Esophagus squamous epithelium (tissue), 4 donors: Measurements from ENCODE around the gene FN3KRP.

Source experiments
- POLR2A ChIP-seq, 4 donors: fragments of 450-650 bp; IDR thresholded peaks; one replicate each; pipeline ENCODE4 v1.6.1; 2017; ENCODE audit warnings: antibody characterized with exemption in 4 of 4, mild to moderate bottlenecking in 4 of 4, moderate library complexity in 3 of 4
- TF ChIP-seq, protein P1 (sequence below), 6 experiments: fragments of 450-650 bp in 4 of 6; fragments of 200-600 bp in 2 of 6; sonication (generic) in 2 of 6; IDR thresholded peaks; one replicate each; pipeline ENCODE4 v1.5.1; 2016 to 2019; ENCODE audit warnings: antibody characterized with exemption in 6 of 6, mild to moderate bottlenecking in 4 of 6, moderate library complexity in 4 of 6

DNA sequence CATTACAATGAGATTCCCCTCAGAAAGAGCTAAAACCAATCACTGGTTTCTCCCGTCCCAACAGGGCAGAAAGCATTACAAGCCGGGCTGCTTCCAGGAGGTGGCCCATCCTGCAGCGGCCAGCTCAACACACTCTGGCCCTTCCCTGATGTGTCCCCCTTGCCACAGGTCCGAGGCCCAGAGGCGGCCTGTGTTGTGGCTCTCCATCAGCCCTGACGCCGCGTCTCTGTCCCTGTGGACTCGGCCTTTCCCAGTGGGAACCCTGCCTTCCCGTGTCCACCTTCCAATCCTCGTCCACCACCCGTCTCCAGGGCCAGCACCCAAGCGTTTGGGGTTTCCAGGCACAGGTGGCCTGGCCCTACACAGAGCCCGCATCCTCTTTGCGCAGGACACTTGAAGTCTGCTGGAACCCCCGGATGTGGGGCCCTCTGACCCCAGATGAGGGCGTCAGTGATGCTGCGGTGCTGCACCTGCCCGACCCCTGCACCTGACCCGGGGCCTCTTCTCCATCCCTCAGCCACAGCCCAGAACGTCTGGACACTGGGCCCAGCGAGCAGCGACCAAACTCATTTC lies 39.1 kb upstream of the FN3KRP start:
- no peak for TF ChIP-seq POLR2A (IDR thresholded peaks at IDR 0.05)
- TF ChIP-seq, protein P1, sequence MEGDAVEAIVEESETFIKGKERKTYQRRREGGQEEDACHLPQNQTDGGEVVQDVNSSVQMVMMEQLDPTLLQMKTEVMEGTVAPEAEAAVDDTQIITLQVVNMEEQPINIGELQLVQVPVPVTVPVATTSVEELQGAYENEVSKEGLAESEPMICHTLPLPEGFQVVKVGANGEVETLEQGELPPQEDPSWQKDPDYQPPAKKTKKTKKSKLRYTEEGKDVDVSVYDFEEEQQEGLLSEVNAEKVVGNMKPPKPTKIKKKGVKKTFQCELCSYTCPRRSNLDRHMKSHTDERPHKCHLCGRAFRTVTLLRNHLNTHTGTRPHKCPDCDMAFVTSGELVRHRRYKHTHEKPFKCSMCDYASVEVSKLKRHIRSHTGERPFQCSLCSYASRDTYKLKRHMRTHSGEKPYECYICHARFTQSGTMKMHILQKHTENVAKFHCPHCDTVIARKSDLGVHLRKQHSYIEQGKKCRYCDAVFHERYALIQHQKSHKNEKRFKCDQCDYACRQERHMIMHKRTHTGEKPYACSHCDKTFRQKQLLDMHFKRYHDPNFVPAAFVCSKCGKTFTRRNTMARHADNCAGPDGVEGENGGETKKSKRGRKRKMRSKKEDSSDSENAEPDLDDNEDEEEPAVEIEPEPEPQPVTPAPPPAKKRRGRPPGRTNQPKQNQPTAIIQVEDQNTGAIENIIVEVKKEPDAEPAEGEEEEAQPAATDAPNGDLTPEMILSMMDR (IDR thresholded peaks at IDR 0.05), result no peak
